GM12865 (cell line): ENCODE results near the gene STRBP.
"Not testable (repeated sequence)": the region's sequence is repeated elsewhere in the genome, so short reads cannot be mapped to it uniquely, and the experiment has no call there.

ENCODE experiments used
- DNase-seq: peaks from one replicate; pipeline ENCODE4 v3.0.0; 2010; ENCODE audit warnings: low read depth
- H3K4me3 ChIP-seq: 2 replicates; pipeline ENCODE4 v1.5.1; 2011; ENCODE audit warnings: mild to moderate bottlenecking, low read depth, low read length, control low read depth
- CTCF ChIP-seq: IDR thresholded peaks from 2 replicates; pipeline ENCODE4 v1.5.1; 2011; ENCODE audit warnings: low read length, control low read depth, low read depth, inconsistent platforms; ENCODE audit not compliant: insufficient read depth; ENCODE audit errors: missing control alignments

Gene STRBP

GRCh38 chr9:123283455-123283854 lies 15.1 kb upstream of the STRBP start:
- DNase-seq: no peak
- H3K4me3 ChIP-seq: no peak overlapping the region
- no peak for TF ChIP-seq CTCF

- no peak for TF ChIP-seq CTCF
- H3K4me3 ChIP-seq: no peak overlapping the region
- no peak for DNase-seq
Observed at GRCh38 chr9:123283048-123283408, 14.6 kb upstream of the STRBP start.

- H3K4me3 ChIP-seq: no peak overlapping the region
- no peak for TF ChIP-seq CTCF
- DNase-seq: no peak
Observed at GRCh38 chr9:123282362-123283047, 14.1 kb upstream of the STRBP start.

GRCh38 chr9:123281659-123282350 lies 13.4 kb upstream of the STRBP start:
- H3K4me3 ChIP-seq: no peak overlapping the region
- DNase-seq: no peak
- no peak for TF ChIP-seq CTCF

GRCh38 chr9:123278879-123279493 lies 10.6 kb upstream of the STRBP start:
- not testable (repeated sequence) for H3K4me3 ChIP-seq, DNase-seq

- no peak for DNase-seq
- no peak for TF ChIP-seq CTCF
- H3K4me3 ChIP-seq: no peak overlapping the region
Observed at GRCh38 chr9:123278361-123278760, 10.0 kb upstream of the STRBP start.

GRCh38 chr9:123276551-123276950 lies 8.2 kb upstream of the STRBP start:
- no peak for TF ChIP-seq CTCF
- H3K4me3 ChIP-seq: no peak overlapping the region

GRCh38 chr9:123271133-123271532 lies 2.7 kb upstream of the STRBP start:
- not testable (repeated sequence) for DNase-seq, H3K4me3 ChIP-seq

More at GRCh38 chr9:123276551-123276950, 8.2 kb upstream of the STRBP start:
- no peak for DNase-seq
